NT2/D1 (cell line): Measurements from ENCODE around the gene CCSER1.
"Not testable (repeated sequence)": the region's sequence is repeated elsewhere in the genome, so short reads cannot be mapped to it uniquely, and the experiment has no call there.

Source experiments
- DNase-seq: peaks from one replicate; pipeline ENCODE4 v3.0.0-alpha.2; 2011; ENCODE audit warnings: low read depth, low spot score
- H3K27me3 ChIP-seq: 2 replicates; pipeline ENCODE4 v1.6.0; 2011; ENCODE audit warnings: mild to moderate bottlenecking; ENCODE audit not compliant: insufficient read length, insufficient read depth
- H3K36me3 ChIP-seq: 2 replicates; pipeline ENCODE4 v1.6.1; 2011; ENCODE audit warnings: mild to moderate bottlenecking, low read length, mixed read lengths; ENCODE audit not compliant: insufficient read depth, insufficient read length
- H3K4me1 ChIP-seq: 2 replicates; pipeline ENCODE4 v1.5.1; 2011; ENCODE audit not compliant: insufficient read depth, insufficient read length
- H3K4me3 ChIP-seq: 2 replicates; pipeline ENCODE4 v1.5.1; 2011; ENCODE audit warnings: low read depth; ENCODE audit not compliant: insufficient read length
- H3K9ac ChIP-seq: 2 replicates; pipeline ENCODE4 v1.6.0; 2011; ENCODE audit warnings: low read depth; ENCODE audit not compliant: insufficient read length
- H3K9me3 ChIP-seq: 2 replicates; pipeline ENCODE4 v1.5.1; 2011; ENCODE audit warnings: mild to moderate bottlenecking, low read length; ENCODE audit not compliant: insufficient read depth
- SUZ12 ChIP-seq: IDR thresholded peaks from 2 replicates; pipeline ENCODE4 v1.6.1; 2011; ENCODE audit not compliant: insufficient read length, insufficient read depth; ENCODE audit errors: extremely low read depth
- YY1 ChIP-seq: IDR thresholded peaks from 2 replicates; pipeline ENCODE4 v1.6.1; 2011; ENCODE audit not compliant: insufficient read length, insufficient read depth
- ZNF274 ChIP-seq: IDR thresholded peaks from 2 replicates; pipeline ENCODE4 v1.6.1; 2011; ENCODE audit warnings: mild to moderate bottlenecking, low read depth, low read length

Gene CCSER1

GRCh38 chr4:91198951-91199350 is 1071.8 kb downstream of the CCSER1 start:
- TF ChIP-seq ZNF274 (no peak), YY1 (no peak), SUZ12 (no peak)
- no peak for DNase-seq
- Histone ChIP-seq H3K27me3 (no peaks in the 10 kb centered on the region), H3K9ac (no peak overlapping the region), H3K4me3 (no peak overlapping the region), H3K4me1 (no peaks in the 10 kb centered on the region), H3K9me3 (no peaks in the 10 kb centered on the region), H3K36me3 (no peaks in the 10 kb centered on the region)

GRCh38 chr4:91207535-91207934 is 1080.3 kb downstream of the CCSER1 start:
- Histone ChIP-seq H3K9ac (no peak overlapping the region), H3K4me1 (no peaks in the 10 kb centered on the region), H3K9me3 (no peaks in the 10 kb centered on the region), H3K27me3 (no peaks in the 10 kb centered on the region), H3K36me3 (no peaks in the 10 kb centered on the region), H3K4me3 (no peak overlapping the region)
- DNase-seq, result no peak
- TF ChIP-seq YY1 (no peak), SUZ12 (no peak), ZNF274 (no peak)

DNA sequence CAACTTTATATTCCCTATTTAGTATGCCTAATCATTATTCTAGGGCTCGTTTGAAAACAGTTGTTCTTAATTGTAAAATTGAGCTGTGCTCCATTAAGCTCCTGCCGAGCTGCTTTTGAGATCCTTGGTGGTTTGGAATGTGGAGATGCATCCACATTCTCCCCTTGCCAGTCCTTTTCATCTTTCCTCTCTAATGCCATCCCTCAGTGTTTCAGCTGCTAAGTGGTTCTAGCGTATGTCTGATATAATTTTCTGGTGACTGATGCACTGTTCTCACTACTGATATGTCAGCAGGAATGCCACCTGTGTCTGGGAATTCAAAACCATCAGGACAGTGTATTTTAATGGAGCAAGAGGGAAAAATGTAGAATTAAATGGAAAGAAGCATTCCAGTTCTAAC is 1085.0 kb downstream of the CCSER1 start:
- Histone ChIP-seq H3K9me3 (no peaks in the 10 kb centered on the region), H3K27me3 (no peaks in the 10 kb centered on the region), H3K9ac (no peak overlapping the region), H3K36me3 (no peaks in the 10 kb centered on the region), H3K4me1 (no peaks in the 10 kb centered on the region), H3K4me3 (no peak overlapping the region)
- TF ChIP-seq SUZ12, result no peak
- no peak for TF ChIP-seq YY1
- TF ChIP-seq ZNF274, result no peak
- no peak for DNase-seq

DNA sequence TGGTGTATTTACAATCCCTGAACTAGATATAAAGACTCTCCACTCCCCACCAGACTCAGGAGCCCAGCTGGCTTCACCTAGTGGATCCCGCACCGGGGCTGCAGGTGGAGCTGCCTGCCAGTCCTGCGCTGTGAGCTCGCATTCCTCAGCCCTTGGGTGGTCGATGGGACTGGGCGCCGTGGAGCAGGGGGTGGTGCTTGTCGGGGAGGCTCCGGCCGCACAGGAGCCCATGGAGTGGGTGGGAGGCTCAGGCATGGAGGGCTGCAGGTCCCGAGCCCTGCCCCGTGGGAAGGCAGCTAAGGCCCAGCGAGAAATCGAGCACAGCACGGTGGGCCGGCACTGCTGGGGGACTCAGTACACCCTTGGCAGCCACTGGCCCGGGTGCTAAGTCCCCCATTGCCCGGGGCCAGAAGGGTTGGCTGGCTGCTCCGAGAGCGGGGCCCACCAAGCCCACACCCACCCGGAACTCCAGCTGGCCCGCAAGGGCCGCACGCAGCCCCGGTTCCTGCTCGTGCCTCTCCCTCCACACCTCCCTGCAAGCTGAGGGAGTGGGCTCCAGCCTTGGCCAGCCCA is 1090.7 kb downstream of the CCSER1 start:
- H3K4me3 ChIP-seq, H3K9ac ChIP-seq, H3K9me3 ChIP-seq, H3K27me3 ChIP-seq, H3K36me3 ChIP-seq, DNase-seq, H3K4me1 ChIP-seq: not testable (repeated sequence)

- no peak overlapping the region for H3K4me3 ChIP-seq
- H3K9ac ChIP-seq, result no peak overlapping the region
- no peaks in the 10 kb centered on the region for H3K27me3 ChIP-seq
- DNase-seq, result no peak
- H3K4me1 ChIP-seq, result no peaks in the 10 kb centered on the region
- H3K9me3 ChIP-seq, result no peaks in the 10 kb centered on the region
- no peaks in the 10 kb centered on the region for H3K36me3 ChIP-seq
- TF ChIP-seq ZNF274 (no peak), SUZ12 (no peak), YY1 (no peak)
Observed at GRCh38 chr4:91220315-91220714, 1093.1 kb downstream of the CCSER1 start.

DNA sequence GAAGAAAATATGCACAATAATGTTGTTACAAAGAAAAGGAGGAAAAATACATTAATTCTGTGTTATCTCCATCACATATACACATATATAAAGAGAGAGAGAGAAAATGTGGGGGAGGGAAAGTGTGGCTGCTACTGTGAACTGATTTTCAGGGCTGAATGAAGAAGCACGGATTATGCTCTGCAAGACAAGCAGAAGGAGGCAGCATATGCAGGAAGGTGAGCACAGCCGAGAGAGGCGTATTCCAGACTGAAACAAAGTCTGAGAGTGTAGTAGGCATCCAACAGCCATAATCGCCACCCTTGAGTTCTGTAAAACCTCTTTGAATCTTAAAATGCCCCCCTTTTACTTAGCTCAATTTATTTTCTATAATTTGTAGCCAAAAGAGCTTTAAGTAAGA is 1094.8 kb downstream of the CCSER1 start:
- no peak overlapping the region for H3K9ac ChIP-seq
- no peaks in the 10 kb centered on the region for H3K36me3 ChIP-seq
- TF ChIP-seq YY1, result no peak
- no peak for TF ChIP-seq SUZ12
- no peak for TF ChIP-seq ZNF274
- no peaks in the 10 kb centered on the region for H3K27me3 ChIP-seq
- no peaks in the 10 kb centered on the region for H3K9me3 ChIP-seq
- no peak for DNase-seq
- no peak overlapping the region for H3K4me3 ChIP-seq
- no peaks in the 10 kb centered on the region for H3K4me1 ChIP-seq

- TF ChIP-seq YY1, result no peak
- TF ChIP-seq SUZ12, result no peak
- TF ChIP-seq ZNF274, result no peak
- Histone ChIP-seq H3K27me3 (no peaks in the 10 kb centered on the region), H3K4me3 (no peak overlapping the region), H3K9me3 (no peaks in the 10 kb centered on the region), H3K36me3 (no peaks in the 10 kb centered on the region), H3K9ac (no peak overlapping the region), H3K4me1 (no peaks in the 10 kb centered on the region)
- no peak for DNase-seq
Observed at GRCh38 chr4:91226867-91227266, 1099.7 kb downstream of the CCSER1 start.

GRCh38 chr4:91228659-91229058 is 1101.5 kb downstream of the CCSER1 start:
- H3K4me3 ChIP-seq, result no peak overlapping the region
- H3K9ac ChIP-seq, result no peak overlapping the region
- TF ChIP-seq YY1, result no peak
- no peak for TF ChIP-seq SUZ12
- TF ChIP-seq ZNF274, result no peak
- H3K27me3 ChIP-seq, result no peaks in the 10 kb centered on the region
- H3K36me3 ChIP-seq, result no peaks in the 10 kb centered on the region
- no peak for DNase-seq
- no peaks in the 10 kb centered on the region for H3K4me1 ChIP-seq
- H3K9me3 ChIP-seq, result no peaks in the 10 kb centered on the region

GRCh38 chr4:91233164-91233563 is 1106.0 kb downstream of the CCSER1 start:
- Histone ChIP-seq H3K27me3 (no peaks in the 10 kb centered on the region), H3K4me3 (no peak overlapping the region), H3K9ac (no peak overlapping the region), H3K9me3 (no peaks in the 10 kb centered on the region), H3K4me1 (no peaks in the 10 kb centered on the region), H3K36me3 (no peaks in the 10 kb centered on the region)
- DNase-seq, result no peak
- no peak for TF ChIP-seq YY1
- no peak for TF ChIP-seq ZNF274
